Motor neuron (in vitro differentiated cells): ENCODE results near the gene POTEB3. TPM values are rescaled to one million over a fixed set of nuclear protein-coding genes. Genes with fewer than 3 reads are reported as not detected.
"Not testable (repeated sequence)": the region's sequence is repeated elsewhere in the genome, so short reads cannot be mapped to it uniquely, and the experiment has no call there.

Source experiments
- ATAC-seq, 8 experiments: fragments of 200-7000 bp; cut with Tn5 transposase; replicated peaks in 6 of 8; 2 replicates each; pipeline ENCODE4 v1.8.0; 2021; ENCODE audit warnings: mild to moderate bottlenecking in 8 of 8, moderate library complexity in 8 of 8
- H3K27ac ChIP-seq, 2 donors: fragments of 250-450 bp; sonication (Bioruptor Pico); 2 replicates each; pipeline ENCODE4 v1.9.0; 2021; ENCODE audit warnings: antibody characterized with exemption in 2 of 2, mild to moderate bottlenecking in 2 of 2, moderate library complexity in 1 of 2
- H3K4me1 ChIP-seq, 2 donors: fragments of 250-450 bp; sonication (Bioruptor Pico); replicated peaks in 1 of 2; 2 replicates each; pipeline ENCODE4 v1.6.1; 2021; ENCODE audit warnings: antibody characterized with exemption in 2 of 2, mild to moderate bottlenecking in 2 of 2, moderate library complexity in 1 of 2
- H3K4me3 ChIP-seq, 5 donors: fragments of 250-450 bp; sonication (Bioruptor Pico); 2 replicates each; pipeline ENCODE4 v1.9.0; 2021; ENCODE audit warnings: antibody characterized with exemption in 5 of 5, mild to moderate bottlenecking in 5 of 5, moderate library complexity in 4 of 5
- WGBS, 10 experiments: fragments of 450-650 bp; shearing (Covaris generic); methylation state at CpG; one replicate each; pipeline ENCODE4 v1.0.0; 2022; 5-methylcytosine and 5-hydroxymethylcytosine counted together
- in situ Hi-C, 9 experiments: fragments of 400-800 bp; cut with MboI; loops; one replicate each; pipeline ENCODE4 v1.15.0; 2021; ENCODE audit warnings: low sequenced_read_pairs in 9 of 9, low pct_unique_long_range_greater_than_20kb in 2 of 9; ENCODE audit not compliant: unreplicated experiment in 9 of 9
- total RNA-seq, 8 experiments: library from RNA; unstranded; fragments of 300-600 nt; gene quantifications; 2 replicates each; pipeline versions ENCODE4 v1.2.3 to v1.2.4, GENCODE V29; 2022

POTEB3 gene
- total RNA-seq, 8 experiments from 2014 or later, result 0.04 to 0.20 (median 0.18) TPM; not detected in 4

DNA sequence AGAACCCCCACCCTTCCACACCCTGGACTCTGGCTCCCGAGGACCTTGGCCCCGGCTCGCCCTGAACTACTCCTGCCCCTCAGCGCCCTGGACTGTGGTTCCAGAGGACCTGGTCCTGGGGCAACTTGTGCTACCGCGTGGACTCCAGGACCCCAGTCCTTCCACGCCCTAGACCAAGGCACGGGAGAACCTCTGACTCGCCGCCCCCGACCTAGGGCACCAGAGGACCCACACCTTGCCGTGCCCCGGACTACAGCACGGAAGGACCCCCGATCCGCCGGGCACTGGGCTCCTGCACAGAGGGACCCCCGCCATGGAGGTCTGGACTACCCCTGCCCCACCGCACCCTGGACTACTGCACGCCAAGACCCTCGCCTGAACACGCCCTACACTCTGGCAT lies 71.7 kb downstream of the POTEB3 start:
- H3K4me1 ChIP-seq, H3K4me3 ChIP-seq, H3K27ac ChIP-seq, ATAC-seq, in situ Hi-C loops: not testable (repeated sequence)
- no CpG with 5 or more reads among the region's 22 CpGs for WGBS, 10 experiments
